HG03060 (cell line): ENCODE data around the gene COL4A3.

Source experiments
- ATAC-seq: cut with Tn5 transposase; IDR thresholded peaks from one replicate; pipeline ENCODE4 v1.9.1; 2021; ENCODE audit warnings: low read depth, moderate number of reproducible peaks; ENCODE audit not compliant: unreplicated experiment

COL4A3 gene

GRCh38 chr2:227326783-227327182 lies 162.4 kb downstream of the COL4A3 start:
- ATAC-seq: no peak

GRCh38 chr2:227335713-227336112 lies 171.3 kb downstream of the COL4A3 start:
- ATAC-seq: no peak

- no peak for ATAC-seq
These were observed 173.0 kb downstream of the COL4A3 start for GRCh38 chr2:227337442-227337841.

- ATAC-seq: no peak
These were observed 174.7 kb downstream of the COL4A3 start for GRCh38 chr2:227339098-227339599.

DNA sequence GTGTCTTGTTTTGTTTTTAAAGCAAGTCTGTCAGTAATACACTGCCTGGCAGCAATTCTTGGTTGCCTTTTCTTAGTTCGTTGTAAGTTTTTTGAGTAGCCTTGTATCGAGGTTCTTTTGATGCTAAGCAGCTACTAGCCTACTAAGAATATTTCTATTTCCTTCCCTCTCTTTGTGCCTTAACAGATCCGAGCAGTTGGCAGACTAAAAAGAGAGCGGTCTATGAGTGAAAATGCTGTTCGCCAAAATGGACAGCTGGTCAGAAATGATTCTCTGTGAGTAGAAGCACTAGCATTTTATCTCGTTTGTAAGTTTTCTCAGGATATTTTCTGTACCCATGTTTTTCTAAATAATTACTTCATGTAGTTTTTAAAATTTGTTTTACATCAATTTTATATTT lies 175.7 kb downstream of the COL4A3 start:
- no peak for ATAC-seq

- no peak for ATAC-seq
These were observed 177.1 kb downstream of the COL4A3 start for GRCh38 chr2:227341553-227341952.

DNA sequence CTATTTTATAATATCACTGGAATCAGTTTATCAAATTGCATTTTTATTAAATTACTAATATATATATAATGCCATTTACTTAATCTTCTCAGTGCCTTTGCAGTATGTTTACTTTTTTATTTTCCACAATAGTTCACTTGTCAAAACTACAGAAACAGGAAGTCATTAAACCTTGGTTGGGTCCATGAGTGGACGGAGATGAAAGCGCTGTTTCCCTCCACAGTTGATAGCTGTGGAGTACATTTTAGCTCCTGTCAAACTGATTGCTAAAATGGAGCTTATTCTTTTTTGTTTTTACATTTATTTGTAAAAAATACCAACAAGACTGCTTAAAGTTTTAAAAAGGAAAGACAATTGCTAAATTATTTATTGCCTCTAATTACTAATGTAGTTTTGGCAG lies 179.8 kb downstream of the COL4A3 start:
- no peak for ATAC-seq

DNA sequence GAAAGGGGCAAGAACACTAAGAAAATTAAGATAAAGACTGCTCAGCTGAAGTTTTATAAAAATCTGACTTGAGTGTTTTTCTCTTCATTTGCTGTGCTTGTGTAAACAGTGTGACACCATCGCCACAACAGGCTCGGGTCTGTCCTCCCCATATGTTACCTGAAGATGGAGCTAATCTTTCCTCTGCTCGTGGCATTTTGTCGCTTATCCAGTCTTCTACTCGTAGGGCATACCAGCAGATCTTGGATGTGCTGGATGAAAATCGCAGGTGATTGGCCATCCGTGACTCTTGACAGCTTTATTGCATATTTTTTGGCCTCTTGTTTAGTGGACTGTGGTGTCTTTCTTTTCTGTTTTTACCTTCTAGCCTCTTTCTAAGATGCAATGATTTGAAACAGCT lies 182.7 kb downstream of the COL4A3 start:
- no peak for ATAC-seq

DNA sequence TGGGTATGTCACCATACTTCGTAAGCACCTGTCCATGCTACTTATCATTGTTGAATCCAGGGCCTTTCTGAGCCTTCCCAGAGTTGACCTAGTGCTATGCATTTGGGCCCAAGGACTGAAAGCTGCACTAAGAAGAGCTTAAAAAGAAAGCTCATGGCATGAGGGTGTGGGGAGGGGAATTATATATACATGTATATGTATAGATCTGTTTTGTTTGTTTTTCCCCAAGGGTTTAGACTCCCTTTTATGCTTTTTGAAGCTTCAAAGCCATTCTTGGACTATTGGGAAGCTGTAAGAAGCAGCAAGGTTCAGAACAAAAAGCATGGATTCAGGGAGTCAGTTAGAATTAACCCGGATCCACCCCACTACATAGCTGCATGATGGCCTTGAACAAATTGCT lies 183.9 kb downstream of the COL4A3 start:
- ATAC-seq: no peak

GRCh38 chr2:227349989-227350612 lies 185.7 kb downstream of the COL4A3 start:
- no peak for ATAC-seq

DNA sequence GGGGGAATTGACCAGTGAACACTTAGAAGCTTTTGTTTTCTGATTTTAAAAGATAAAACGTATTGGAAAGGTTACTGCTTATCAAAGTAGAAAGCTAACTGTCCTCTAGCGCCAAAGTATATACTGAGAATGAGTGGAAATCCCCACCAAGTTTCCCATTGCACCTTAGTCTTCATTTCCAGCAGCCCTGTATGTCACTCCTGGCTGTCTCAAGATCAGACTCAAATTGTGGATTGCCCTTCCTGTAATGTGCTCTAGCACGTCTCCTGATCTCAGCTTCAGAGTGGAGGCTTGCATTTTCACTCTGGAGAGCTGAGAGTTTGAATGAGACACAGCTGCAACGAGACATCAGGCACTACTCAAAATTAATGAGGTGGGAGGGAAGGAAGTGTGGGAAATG lies 187.2 kb downstream of the COL4A3 start:
- ATAC-seq: no peak

DNA sequence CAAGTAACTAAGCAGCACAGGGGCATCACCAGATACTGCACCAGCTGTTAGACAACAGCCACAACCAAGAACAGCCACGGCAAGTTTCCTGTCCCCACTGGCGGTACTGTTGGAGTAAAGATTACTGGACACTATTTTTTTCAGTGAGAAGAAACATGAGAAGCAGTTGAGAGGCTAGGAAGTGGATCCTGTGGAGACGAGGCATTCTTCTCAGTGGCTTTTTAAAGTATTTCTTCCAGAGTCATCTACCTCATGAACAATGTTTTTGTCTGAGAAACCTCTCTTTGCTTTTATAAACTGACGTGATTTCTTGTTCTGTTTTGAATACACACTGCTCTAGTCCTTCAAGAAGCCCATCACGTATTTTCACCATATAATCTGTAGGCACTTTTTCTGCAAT lies 195.9 kb downstream of the COL4A3 start:
- no peak for ATAC-seq

DNA sequence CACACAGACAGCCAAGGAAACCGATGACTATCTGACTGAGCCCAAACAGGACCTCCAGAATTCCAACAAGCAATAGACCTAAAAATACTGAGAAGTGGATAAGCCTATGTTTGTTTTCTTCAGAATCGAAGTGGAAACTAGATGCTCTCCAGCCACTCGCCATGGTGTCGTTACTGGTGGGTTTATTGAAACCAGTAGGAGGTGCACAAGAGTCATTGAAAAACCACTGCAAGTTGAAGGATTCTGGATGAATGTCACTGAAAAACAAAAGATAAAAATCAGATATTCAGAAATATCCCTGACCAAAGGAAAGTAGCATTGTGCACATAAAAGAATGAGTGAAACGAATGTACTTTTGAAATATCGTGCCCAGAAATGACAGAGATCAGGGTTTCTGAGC lies 199.3 kb downstream of the COL4A3 start:
- ATAC-seq: no peak
